Stimulated activated CD4-positive, alpha-beta T cell treated with anti-CD3 and anti-CD28 coated beads, Interleukin-12 subunit alpha, Interleukin-12 subunit beta, amount 100 ng/mL, for 48 hours (primary cell): ENCODE measurements around the gene TMEM234.

ENCODE experiments used
- DNase-seq, 3 donors: peaks; one replicate each; pipeline ENCODE4 v3.0.0-alpha.2; 2020; ENCODE audit warnings: low read depth in 2 of 3, low spot score in 1 of 3

The TMEM234 gene

DNA sequence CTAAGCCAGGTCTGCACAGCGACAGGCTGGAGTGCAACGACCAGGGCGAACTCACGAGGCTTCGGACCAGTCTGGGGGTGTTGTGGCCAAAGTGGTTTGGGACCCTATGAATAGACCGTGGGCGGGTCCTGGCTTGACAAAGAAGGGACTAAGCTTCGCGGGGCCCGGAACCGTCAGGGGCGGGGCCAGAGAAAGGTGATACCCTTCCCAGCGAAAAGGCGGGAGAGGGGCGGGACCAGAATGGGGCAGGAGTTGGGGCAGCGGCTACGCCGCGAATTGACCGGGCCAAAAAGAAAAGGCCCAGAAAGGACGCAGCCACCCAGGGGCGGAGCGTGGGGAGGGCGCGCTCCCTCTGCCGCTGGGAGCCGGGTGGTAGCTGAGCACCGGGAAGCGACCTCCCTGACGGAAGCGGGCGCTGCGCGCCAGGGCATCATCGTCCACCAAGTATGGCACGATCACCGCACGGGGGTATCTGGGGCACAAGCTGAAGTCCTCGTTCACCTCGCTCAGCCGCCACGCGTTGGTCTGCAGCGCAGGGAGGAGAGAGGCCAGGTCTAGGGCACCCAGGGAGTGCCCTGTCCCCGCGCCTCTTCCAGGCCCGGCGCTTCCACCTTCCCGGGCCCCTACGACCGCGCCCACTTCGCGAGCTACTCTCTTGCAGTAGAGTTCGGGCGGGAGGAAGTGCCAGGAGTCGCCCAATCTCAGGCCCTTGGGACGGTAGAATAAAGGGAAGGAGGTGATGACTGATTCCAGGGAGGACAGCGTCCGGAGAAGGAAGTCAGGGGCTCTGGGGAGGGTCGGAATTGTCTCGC lies 18.2 kb upstream of the TMEM234 start:
- DNase-seq = no peak

DNA sequence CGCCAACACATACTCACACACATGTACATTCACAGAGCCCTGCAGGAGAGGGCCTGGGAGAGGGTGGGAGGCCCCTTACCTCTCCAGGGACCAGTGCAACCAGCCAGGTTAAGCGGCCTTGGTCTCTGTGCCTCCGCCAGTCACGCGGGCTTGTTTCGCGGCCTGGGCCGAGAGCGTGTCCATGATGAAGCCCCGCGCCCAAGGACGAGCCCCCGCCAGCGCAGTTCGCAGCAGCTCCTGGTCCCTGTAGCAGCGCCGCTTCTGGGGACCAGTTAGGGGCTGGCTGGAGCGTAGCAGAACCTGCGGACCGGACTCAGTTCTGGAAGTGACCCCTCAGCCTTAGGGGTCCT lies 17.6 kb upstream of the TMEM234 start:
- DNase-seq = no peak

DNA sequence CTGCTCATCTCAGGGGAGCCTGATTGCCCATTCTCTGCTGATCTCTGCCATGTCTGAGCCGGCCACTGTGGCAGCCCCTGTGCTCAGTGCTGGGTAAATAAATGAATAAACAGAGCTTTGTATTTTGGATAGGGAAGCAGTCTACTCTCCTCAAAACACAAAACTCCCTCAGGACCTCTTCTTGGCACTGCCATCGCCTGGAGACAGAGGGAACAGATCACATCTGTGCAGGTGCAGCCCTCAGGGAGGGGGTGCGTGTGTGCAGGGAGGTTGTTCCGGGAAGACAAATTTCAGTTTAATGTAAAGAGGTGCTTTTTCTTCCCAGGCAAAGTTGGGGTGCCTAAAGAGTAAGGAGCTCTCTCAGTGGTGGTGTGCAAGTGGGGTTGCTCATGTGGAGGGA lies 17.2 kb upstream of the TMEM234 start:
- DNase-seq = no peak

GRCh38 chr1:32234792-32235191 lies 12.6 kb upstream of the TMEM234 start:
- DNase-seq = no peak

DNA sequence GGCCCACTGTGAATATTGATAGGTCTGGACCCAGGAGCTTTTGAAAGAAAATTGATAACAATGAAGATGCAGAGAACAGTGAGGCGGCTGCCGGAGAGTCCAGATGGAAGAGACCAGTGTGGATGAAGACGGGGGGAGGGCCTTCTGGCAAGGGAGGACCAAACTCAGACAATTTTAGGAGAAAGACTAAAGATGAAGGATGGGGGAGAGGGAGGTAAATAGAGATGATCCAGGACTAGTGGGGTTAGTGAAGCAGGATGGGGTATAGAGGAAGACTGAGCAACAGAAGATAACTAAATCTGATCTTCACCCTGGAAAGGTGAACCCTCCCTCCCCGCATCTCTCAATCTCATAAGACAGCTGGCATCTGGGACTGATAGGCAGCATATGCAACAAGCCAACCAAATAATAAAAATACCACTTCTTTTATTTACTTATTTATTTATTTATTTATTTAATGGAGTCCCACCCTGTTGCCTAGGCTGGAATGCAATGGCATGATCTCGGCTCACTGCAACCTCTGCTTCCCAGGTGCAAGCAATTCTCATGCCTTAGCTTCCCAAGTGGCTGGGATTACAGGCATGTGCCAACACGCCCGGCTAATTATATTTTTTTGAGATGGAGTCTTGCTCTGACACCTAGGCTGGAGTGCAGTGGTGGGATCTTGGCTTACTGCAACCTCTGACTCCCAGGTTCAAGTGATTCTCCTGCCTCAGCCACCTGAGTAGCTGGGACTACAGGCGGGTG lies 10.6 kb upstream of the TMEM234 start:
- no peak for DNase-seq

GRCh38 chr1:32231843-32232432 lies 9.8 kb upstream of the TMEM234 start:
- DNase-seq = no peak

- no peak for DNase-seq
These were observed 6.6 kb upstream of the TMEM234 start for GRCh38 chr1:32228771-32229170.

- DNase-seq = no peak
These were observed 2.1 kb upstream of the TMEM234 start for GRCh38 chr1:32224285-32224684.

- no peak for DNase-seq
These were observed 1.5 kb upstream of the TMEM234 start for GRCh38 chr1:32223683-32224082.

- DNase-seq = no peak
These were observed 573 bp downstream of the TMEM234 start for GRCh38 chr1:32221581-32221979.

DNA sequence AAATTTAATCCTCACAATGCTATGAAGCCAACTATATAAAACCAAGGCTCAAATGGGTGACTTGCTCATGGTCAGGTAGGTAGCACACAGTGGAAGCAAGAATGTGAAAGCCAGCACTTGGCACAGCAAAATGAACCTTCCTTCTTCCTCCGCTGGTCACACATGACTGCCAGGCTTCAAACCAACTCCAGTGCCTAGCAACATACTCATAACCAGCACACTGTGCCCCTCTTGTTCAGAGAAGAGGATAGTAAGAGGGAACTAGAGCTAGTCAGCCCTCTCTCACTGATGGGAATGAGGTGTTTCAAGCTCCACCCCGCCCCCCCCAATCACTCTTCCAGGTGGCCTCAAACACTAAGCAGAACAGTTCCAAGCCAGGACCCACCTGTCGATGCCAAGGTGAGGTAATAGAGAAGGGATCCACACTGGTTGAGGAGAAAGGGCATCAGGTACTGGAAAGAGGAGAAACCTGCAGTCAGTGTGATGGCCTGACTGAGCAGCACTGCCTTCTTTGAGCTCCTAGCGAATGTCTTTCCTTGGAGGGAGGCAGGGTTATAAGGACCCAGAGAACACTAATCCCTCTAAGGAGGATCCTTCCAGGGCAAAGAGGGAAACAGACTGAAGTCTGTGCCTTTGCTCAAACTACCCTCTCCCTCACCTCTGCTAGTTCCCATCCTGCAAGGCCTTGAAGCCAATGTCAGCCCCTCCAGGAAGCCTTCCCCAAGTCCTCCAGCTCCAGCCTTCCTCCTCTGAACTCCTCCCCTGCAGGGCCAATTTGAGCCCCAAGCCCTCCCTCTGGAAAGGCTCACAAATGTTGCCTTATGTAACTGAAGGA lies 1.2 kb downstream of the TMEM234 start:
- DNase-seq = no peak

- no peak for DNase-seq
These were observed 3.1 kb downstream of the TMEM234 start for GRCh38 chr1:32219022-32219421.

DNA sequence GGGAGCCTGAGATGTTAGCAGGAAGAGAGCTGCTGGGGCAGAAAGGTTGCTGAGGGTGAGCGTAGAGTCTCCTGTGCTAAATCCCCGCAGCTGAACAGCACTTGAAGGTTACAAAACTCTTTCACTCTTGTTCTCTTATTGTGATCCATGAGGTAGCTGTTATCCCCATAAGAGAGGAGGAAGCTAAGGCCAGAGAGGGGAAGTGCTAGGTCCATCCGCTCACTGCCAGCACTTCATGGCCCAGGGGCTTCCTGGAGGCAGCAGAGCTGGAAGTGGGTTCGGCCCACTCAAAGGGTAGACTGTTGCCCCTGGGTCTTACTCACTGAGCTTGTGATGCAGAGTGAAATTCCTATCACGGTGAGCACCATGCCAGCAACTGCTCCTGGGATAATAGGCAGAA lies 5.6 kb downstream of the TMEM234 start:
- no peak for DNase-seq

DNA sequence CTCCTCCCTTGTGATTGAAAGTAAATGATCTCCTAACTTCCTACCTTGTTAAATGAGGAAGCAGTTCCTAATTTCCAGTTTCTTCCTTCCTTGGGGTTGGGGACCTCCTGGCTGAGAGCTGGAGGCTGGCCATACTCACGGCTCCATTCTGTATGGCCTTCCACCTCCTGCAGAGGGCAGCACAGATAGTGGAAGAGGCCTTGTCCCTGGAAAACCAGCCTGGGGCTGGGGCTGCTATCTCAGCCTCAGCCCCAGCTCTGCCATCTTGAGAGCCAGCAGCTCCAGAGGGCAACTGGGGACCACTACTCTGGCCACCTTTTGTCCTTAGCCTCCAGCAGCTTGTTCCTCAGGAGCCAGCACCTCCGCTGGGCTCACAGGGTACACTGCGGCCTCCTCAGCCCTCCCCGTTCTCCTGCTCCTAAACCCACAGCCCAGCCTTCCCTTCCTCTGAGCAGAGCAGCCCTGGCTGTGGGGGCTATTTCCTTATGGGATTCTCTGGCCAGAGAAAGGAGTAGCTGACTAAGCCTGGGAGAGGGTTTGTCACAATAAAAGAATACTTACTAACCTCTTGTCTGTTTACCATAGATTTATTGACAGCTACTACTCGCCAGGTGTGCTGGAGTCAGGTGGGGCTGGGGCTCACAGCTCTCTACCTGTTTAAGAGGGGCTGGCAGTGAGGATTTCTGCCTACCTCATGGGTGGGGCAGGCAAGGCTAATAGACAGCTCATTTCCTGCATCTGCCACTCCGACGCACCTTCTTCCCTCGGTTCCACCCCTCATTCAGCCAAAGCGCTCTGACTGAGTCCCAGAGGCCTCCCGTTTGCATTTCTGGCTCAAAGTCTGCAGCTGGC lies 6.3 kb downstream of the TMEM234 start:
- DNase-seq = peak; percentile 26 to 55 (median 43)

DNA sequence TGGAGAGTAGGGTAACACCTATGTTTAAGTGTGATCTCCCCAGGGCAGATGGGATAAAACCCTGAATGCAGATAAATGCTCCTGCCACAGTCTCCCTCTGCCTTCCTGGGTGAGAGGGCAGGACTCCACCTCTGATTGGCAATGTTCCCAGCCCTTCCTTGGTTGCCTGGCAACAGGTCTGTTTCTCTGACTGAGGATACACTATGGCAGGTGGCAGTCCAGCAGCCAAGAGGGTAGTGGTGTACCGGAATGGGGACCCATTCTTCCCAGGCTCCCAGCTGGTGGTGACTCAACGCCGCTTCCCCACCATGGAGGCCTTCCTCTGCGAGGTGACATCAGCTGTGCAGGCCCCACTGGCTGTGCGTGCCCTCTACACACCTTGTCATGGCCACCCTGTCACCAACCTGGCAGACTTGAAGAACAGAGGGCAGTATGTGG lies 13.2 kb downstream of the TMEM234 start, which contains the start of gene DCDC2B:
TSS of gene DCDC2B (plus strand) at position 199 of the 438 bp plus-strand sequence. CDS start at position 204, 5 bp downstream.
- no peak for DNase-seq

GRCh38 chr1:32208469-32208868 lies 13.7 kb downstream of the TMEM234 start:
- no peak for DNase-seq

DNA sequence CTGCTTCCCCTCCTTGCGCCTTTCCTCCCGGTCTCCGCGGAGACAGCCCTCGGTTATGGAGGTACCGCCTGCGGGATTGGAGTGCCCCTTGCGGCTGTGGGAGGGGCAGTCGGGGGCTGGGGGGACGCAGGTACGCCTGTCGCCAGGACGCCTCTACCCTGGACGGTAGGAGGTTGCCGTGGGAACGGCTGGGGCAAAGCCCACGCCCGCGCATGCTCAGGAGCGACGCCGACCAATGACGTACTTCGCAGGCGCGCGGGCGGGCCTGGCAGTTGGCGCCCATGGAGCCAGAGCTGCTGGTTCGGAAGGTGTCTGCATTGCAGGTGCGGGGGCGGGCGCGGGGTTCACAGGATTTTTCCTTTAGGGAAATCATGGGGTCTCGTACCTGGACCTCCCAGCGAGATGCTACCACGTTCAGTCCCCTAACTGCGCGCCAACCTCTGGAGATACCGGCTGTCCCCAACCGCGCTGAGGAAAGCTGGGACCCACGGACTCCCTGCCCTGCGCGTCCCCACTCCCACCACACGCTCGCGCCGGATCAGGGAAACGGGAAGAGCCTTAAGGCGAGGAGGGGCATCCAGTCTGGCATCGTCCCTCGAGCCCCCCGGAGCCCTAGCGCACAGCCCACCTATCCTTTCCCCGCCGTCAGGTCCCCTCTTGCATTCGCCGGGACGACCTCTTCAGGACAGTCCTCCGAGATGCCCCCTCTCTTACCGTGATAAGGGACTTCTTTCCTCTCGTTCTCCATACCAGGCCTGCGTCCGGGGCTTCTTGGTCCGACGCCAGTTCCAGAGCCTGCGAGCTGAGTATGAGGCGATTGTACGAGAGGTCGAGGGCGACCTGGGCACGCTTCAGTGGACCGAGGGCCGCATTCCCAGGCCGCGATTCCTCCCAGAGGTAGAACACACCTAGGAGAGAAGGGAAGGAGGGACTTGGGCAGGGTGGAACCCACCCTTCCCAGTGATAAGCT lies 16.5 kb downstream of the TMEM234 start, which contains the start of gene IQCC:
TSS of gene IQCC (plus strand) at position 271 of the 970 bp plus-strand sequence. CDS start at position 282, 11 bp downstream.
- peak; percentile 72 to 80 (median 72) for DNase-seq

- no peak for DNase-seq
These were observed 17.2 kb downstream of the TMEM234 start for GRCh38 chr1:32204943-32205361.
